Transverse colon (tissue), 4 donors: ENCODE measurements around the gene SLC2A13.

ENCODE experiments used
- CTCF ChIP-seq, 5 experiments: fragments of 200-600 bp in 3 of 5; fragments of 450-650 bp in 2 of 5; sonication (generic) in 3 of 5; IDR thresholded peaks; 1 replicate in 2 of 5; 2 replicates in 3 of 5; pipeline ENCODE4 v1.5.1; 2016 to 2017; ENCODE audit warnings: antibody characterized with exemption in 5 of 5, inconsistent platforms in 3 of 5, mild to moderate bottlenecking in 2 of 5, moderate library complexity in 1 of 5
- EP300 ChIP-seq: sonication (generic); formaldehyde crosslinking; IDR thresholded peaks from one replicate; pipeline ENCODE4 v1.6.1; 2017; ENCODE audit warnings: antibody characterized with exemption, low read depth
- POLR2A ChIP-seq: fragments of 450-650 bp; IDR thresholded peaks from one replicate; pipeline ENCODE4 v1.6.1; 2016; ENCODE audit warnings: antibody characterized with exemption, mild to moderate bottlenecking, moderate library complexity
- POLR2AphosphoS5 ChIP-seq, 3 donors: sonication (generic); formaldehyde crosslinking; IDR thresholded peaks; one replicate each; pipeline ENCODE4 v1.6.1; 2016; ENCODE audit warnings: antibody characterized with exemption in 3 of 3

- TF ChIP-seq POLR2A (no peak), CTCF (IDR thresholded peaks at IDR 0.05) (no peak), EP300 (no peak), POLR2AphosphoS5 (IDR thresholded peaks at IDR 0.05) (no peak)
These were observed 149.2 kb downstream of the SLC2A13 start for GRCh38 chr12:39956725-39957124.
